Cardiac fibroblast (primary cell): ENCODE measurements around the gene MAGI1.

ENCODE experiments used
- DNase-seq, 2 donors: peaks; one replicate each; pipeline versions ENCODE4 v3.0.0 to v3.0.0-alpha.2; 2010; ENCODE audit warnings: low read depth in 2 of 2
- H3K4me3 ChIP-seq, 2 donors: replicated peaks in 1 of 2; 1 replicate in 1 of 2; 2 replicates in 1 of 2; pipeline ENCODE4 v1.5.1; 2011; ENCODE audit warnings: low read depth in 2 of 2, low read length in 2 of 2, mild to moderate bottlenecking in 2 of 2, moderate library complexity in 1 of 2
- CTCF ChIP-seq: IDR thresholded peaks from one replicate; pipeline ENCODE4 v1.5.1; 2011; ENCODE audit warnings: low read depth, mild to moderate bottlenecking, low read length, inconsistent platforms

MAGI1 gene

GRCh38 chr3:65588884-65589283, 449.8 kb downstream of the MAGI1 start:
- no peak for DNase-seq
- TF ChIP-seq CTCF: no peak
- H3K4me3 ChIP-seq: no peak overlapping the region

GRCh38 chr3:65587650-65588439, 450.9 kb downstream of the MAGI1 start:
- DNase-seq: no peak
- no peak overlapping the region for H3K4me3 ChIP-seq
- no peak for TF ChIP-seq CTCF

- no peak for DNase-seq
- TF ChIP-seq CTCF: no peak
- no peak overlapping the region for H3K4me3 ChIP-seq
Measured at GRCh38 chr3:65584913-65585312, 453.8 kb downstream of the MAGI1 start.

GRCh38 chr3:65584002-65584401, 454.7 kb downstream of the MAGI1 start:
- H3K4me3 ChIP-seq: no peak overlapping the region
- DNase-seq: peak in 1 of 2 donors; percentile 35
- TF ChIP-seq CTCF: no peak

- TF ChIP-seq CTCF: no peak
- H3K4me3 ChIP-seq: no peak overlapping the region
- no peak for DNase-seq
Measured at GRCh38 chr3:65583188-65583587, 455.5 kb downstream of the MAGI1 start.

GRCh38 chr3:65582012-65582717, 456.6 kb downstream of the MAGI1 start:
- no peak for DNase-seq
- no peak for TF ChIP-seq CTCF
- H3K4me3 ChIP-seq: no peak overlapping the region
